Spinal cord (tissue), 10 donors: ENCODE data around the gene PCBD1. TPM values are rescaled to one million over a fixed set of nuclear protein-coding genes. Genes with fewer than 3 reads are reported as not detected.

ENCODE experiments used
- DNase-seq, 6 donors: peaks; one replicate each; pipeline versions ENCODE4 v3.0.0 to v3.0.0-alpha.2; 2013 to 2015; ENCODE audit warnings: low spot score in 6 of 6, low read depth in 4 of 6
- H3K27ac ChIP-seq: one replicate; pipeline ENCODE4 v1.5.1; 2013; ENCODE audit warnings: low read depth, low read length, control low read depth
- H3K27me3 ChIP-seq: one replicate; pipeline ENCODE4 v1.6.1; 2013; ENCODE audit warnings: low read length; ENCODE audit not compliant: control insufficient read depth, insufficient read depth
- H3K36me3 ChIP-seq: one replicate; pipeline ENCODE4 v1.6.1; 2013; ENCODE audit warnings: low read length; ENCODE audit not compliant: control insufficient read depth, insufficient read depth
- H3K4me1 ChIP-seq: one replicate; pipeline ENCODE4 v1.6.1; 2013; ENCODE audit warnings: low read length; ENCODE audit not compliant: control insufficient read depth, insufficient read depth
- H3K4me3 ChIP-seq: one replicate; pipeline ENCODE4 v1.5.1; 2013; ENCODE audit warnings: low read depth, low read length, control low read depth
- H3K9me3 ChIP-seq: one replicate; pipeline ENCODE4 v1.6.1; 2013; ENCODE audit warnings: low read length; ENCODE audit not compliant: control insufficient read depth, insufficient read depth
- WGBS: methylation state at CpG from one replicate; pipeline ENCODE4 v1.1.5; 2013; ENCODE audit warnings: missing lambda C conversion rate; ENCODE audit not compliant: insufficient coverage; 5-methylcytosine and 5-hydroxymethylcytosine counted together
- polyA plus RNA-seq, 2 donors: library from polyadenylated mRNA; unstranded; fragments of 120-200 nt; gene quantifications; one replicate each; pipeline ENCODE4 v1.2.1, GENCODE V29; 2013; ENCODE audit not compliant: insufficient read length in 2 of 2
- total RNA-seq, 2 donors: library from RNA; depleted of rRNA in 1 of 2; stranded (reverse); fragments of 120-200 nt in 1 of 2; fragments of >200 nt in 1 of 2; gene quantifications; one replicate each; pipeline versions ENCODE4 v1.2.3 to v1.2.4, GENCODE V29; 2013 to 2014
- donor health status: healthy.

The PCBD1 gene
- total and polyA plus RNA-seq, 4 donors, result 29.2 to 88.1 (median 76.8) TPM

DNA sequence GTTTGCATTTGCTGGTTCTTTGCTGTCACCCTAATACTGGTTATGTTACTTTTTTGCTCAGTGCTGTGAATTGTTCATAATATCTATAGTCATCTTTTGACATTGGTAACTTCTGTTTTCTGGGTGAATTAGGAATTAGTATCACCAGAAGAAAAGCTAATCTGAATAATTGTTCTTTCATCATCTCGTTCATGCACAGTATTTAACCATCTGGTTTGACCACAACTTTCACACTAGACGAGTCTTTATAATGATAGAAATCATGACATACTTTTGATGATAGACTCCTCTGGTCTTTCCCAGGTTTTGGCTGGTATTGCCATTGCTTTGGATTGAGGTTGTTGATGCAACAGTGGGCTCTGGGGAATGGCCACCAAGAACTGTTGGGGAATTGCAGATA is 47.5 kb downstream of the PCBD1 start:
- no peaks in the 10 kb centered on the region for H3K9me3 ChIP-seq
- H3K4me1 ChIP-seq, result no peaks in the 10 kb centered on the region
- H3K36me3 ChIP-seq, result no peaks in the 10 kb centered on the region
- no CpG with 5 or more reads among the region's 2 CpGs for WGBS
- H3K27ac ChIP-seq, result no peak overlapping the region
- H3K27me3 ChIP-seq, result no peaks in the 10 kb centered on the region
- no peak overlapping the region for H3K4me3 ChIP-seq
- no peak for DNase-seq

DNA sequence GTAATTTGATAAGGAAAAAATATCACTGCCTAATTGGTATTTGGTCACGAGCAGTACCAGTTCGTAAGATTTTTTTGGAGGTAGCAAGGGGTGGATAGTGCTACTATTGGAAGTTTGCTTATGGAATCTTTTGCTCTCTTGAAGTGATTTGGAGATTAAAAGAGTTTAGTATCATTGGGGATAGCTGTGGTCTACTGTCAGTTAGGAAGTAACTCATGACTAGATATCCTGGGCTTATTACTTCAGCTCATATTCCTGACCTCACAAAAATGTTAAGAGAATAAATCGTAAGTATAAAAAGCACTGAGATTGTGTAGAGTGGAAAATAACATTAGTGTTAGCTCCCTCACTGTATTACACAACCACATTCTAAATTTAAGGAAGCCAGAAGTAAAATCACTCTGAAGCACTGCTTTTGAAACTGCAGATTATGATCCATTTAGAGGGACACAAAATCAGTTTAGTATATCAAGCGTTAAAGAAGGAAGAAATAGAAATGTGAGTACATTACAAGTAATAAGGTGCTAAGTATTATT is 50.0 kb downstream of the PCBD1 start:
- Histone ChIP-seq H3K36me3 (no peaks in the 10 kb centered on the region), H3K9me3 (no peaks in the 10 kb centered on the region), H3K27me3 (no peaks in the 10 kb centered on the region), H3K27ac (no peak overlapping the region), H3K4me3 (no peak overlapping the region), H3K4me1 (no peaks in the 10 kb centered on the region)
- DNase-seq, result no peak
- 100% methylated on average over 2 of the region's 4 CpGs for WGBS

DNA sequence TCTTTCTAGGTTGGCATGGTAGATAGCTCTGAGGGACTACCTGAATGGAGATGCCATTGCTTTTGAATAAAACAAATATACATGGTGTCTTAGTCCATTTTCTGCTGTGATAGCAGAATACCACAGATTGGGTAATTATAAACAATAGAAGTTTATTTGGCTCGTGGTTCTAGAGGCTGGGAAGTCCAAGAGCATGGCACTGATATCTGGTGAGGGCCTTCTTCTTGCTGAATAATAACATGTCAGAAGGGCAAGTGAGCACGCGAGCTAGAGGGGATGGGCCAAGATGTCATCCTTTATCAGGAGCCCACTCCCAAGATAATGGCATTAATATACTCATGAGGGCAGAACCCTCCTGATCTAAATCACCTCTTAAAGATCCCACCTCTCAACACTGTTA is 50.7 kb downstream of the PCBD1 start:
- no peaks in the 10 kb centered on the region for H3K9me3 ChIP-seq
- no peaks in the 10 kb centered on the region for H3K27me3 ChIP-seq
- DNase-seq, result no peak
- no peak overlapping the region for H3K27ac ChIP-seq
- no peaks in the 10 kb centered on the region for H3K36me3 ChIP-seq
- no peaks in the 10 kb centered on the region for H3K4me1 ChIP-seq
- H3K4me3 ChIP-seq, result no peak overlapping the region
- 100% methylated on average over 1 of the region's 3 CpGs for WGBS

DNA sequence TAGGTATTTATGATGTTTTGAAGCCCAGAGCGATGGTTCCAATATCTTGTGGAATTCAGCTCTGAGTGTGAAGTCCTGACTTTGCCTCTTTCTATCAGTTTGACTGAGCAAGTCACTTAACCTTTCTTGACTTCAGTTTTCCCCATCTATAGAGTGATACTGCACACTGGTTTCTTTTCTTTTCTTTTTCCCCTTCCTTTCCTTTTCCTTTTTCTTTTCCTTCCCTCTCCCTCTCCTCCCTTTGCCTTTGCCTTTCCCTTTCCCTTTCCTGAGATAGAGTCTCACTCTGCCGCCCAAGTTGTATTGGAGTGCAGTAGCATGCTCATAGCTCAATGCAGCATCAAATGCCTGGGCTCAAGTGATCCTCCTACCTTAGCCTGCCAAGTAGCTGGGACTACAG is 52.0 kb downstream of the PCBD1 start:
- Histone ChIP-seq H3K4me3 (no peak overlapping the region), H3K36me3 (no peaks in the 10 kb centered on the region), H3K27ac (no peak overlapping the region), H3K9me3 (no peaks in the 10 kb centered on the region), H3K4me1 (no peaks in the 10 kb centered on the region), H3K27me3 (no peaks in the 10 kb centered on the region)
- no peak for DNase-seq
- 100% methylated on average over 1 of the region's 2 CpGs for WGBS

DNA sequence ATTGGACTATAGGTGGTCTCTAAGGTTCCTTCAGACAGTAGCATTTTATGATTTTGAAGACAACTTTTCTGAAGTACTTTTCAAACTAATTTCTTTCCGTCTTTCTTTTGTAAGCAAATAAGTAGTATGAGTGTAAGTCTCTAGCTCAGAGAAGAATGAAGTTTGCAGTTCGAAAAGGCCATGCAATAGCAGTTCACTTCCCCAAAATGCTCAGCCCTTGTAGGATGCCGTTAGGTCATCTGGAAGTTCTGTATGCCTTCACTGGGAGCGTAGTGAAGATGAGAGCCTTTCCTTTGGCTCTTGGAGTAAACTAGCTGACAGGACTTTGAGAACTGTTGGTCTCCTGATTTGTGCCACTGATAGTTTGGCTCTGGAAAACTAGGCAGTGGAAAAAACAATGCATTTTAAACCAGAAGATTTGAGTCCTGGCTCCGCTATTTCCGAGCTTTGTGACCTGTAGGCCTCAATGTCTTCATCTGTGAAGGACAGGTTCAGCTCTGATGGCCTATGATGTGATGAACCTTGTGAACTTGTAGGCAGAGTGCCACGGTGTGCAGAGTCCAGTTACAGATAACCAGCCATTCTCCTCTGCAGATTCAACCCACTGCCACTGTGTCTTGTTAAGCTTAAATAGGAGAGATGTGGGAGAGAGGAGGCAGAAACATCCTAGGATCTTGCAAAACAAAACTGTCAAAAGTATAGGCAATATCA is 53.8 kb downstream of the PCBD1 start:
- no peaks in the 10 kb centered on the region for H3K4me1 ChIP-seq
- H3K36me3 ChIP-seq, result no peaks in the 10 kb centered on the region
- DNase-seq, result no peak
- H3K27me3 ChIP-seq, result no peaks in the 10 kb centered on the region
- no peak overlapping the region for H3K4me3 ChIP-seq
- 81% methylated on average over 4 of the region's 7 CpGs for whole genome bisulfite sequencing
- no peaks in the 10 kb centered on the region for H3K9me3 ChIP-seq
- H3K27ac ChIP-seq, result no peak overlapping the region

DNA sequence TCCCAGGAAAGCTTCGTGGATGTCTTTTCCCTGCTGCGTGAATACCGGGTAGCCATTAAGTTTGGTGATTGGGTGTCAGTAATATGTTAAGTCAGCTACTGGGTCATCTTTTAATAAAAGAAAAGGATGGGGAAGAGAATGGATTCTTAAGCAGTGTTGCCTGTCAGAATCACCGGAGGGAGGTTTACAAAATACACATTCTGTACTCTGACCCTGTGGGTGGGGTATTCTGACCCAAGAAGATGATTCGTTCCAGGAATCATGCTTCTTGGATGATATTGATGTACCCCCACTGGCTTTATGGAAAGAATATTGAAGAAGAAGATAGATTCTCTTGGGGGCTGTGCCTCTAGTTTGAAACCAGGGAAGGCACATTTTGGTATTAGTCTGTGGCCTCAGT is 54.3 kb downstream of the PCBD1 start:
- 77% methylated on average over 4 of the region's 5 CpGs for WGBS
- H3K4me1 ChIP-seq, result no peaks in the 10 kb centered on the region
- no peak overlapping the region for H3K27ac ChIP-seq
- no peaks in the 10 kb centered on the region for H3K36me3 ChIP-seq
- H3K27me3 ChIP-seq, result no peaks in the 10 kb centered on the region
- H3K9me3 ChIP-seq, result no peaks in the 10 kb centered on the region
- no peak overlapping the region for H3K4me3 ChIP-seq
- DNase-seq, result no peak

DNA sequence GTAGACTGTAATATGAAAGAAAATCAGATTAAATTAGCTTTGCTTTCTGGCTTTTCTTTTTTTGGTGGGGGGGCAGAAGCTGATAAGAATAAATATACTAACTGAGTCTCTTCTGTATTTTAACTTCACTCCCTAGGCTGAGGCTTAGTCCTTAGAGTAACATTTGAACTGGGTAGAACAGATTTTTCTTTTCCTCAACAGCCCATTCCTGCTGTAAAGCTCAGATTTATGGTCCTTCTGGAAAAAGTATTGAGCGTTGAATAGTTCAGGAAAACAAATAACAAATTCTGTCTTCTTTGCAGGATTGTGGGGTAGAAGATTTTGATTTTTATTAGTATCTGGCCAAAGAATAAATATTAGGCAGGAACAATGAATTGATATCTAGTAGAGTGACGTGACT is 54.8 kb downstream of the PCBD1 start:
- 83% methylated on average over 1 of the region's 2 CpGs for WGBS
- Histone ChIP-seq H3K4me3 (no peak overlapping the region), H3K27ac (no peak overlapping the region), H3K27me3 (no peaks in the 10 kb centered on the region), H3K36me3 (no peaks in the 10 kb centered on the region), H3K9me3 (no peaks in the 10 kb centered on the region), H3K4me1 (no peaks in the 10 kb centered on the region)
- peak in 1 of 6 donors; percentile 62 for DNase-seq

Other genes starting within 250 kb of the PCBD1 start
- 1 to 10 TPM; 2.3 to 4.7 TPM for gene ADAMTS14, start 216.1 kb downstream of the PCBD1 start, total RNA-seq
- 1 to 10 TPM; 2.0 to 4.7 TPM for gene ADAMTS14, start 216.1 kb downstream of the PCBD1 start, polyA plus RNA-seq
- not detected for gene TBATA, start 103.2 kb downstream of the PCBD1 start, total RNA-seq
- not detected for gene TBATA, start 103.2 kb downstream of the PCBD1 start, polyA plus RNA-seq
- gene SGPL1, start 72.6 kb downstream of the PCBD1 start, total RNA-seq, result 10 to 100 TPM; 40.8 to 50.3 TPM
- 10 to 100 TPM; 48.2 to 53.1 TPM for gene SGPL1, start 72.6 kb downstream of the PCBD1 start, polyA plus RNA-seq